Kidney epithelial cell (primary cell): ENCODE results near the gene PCDHGA11. TPM values are rescaled to one million over a fixed set of nuclear protein-coding genes. Genes with fewer than 3 reads are reported as not detected.

ENCODE experiments used
- DNase-seq: peaks from one replicate; pipeline ENCODE4 v3.0.0-alpha.2; 2010; ENCODE audit warnings: low read depth
- H3K27me3 ChIP-seq: 2 replicates; pipeline ENCODE4 v1.6.0; 2011; ENCODE audit warnings: low read length; ENCODE audit not compliant: control insufficient read depth, insufficient read depth
- H3K36me3 ChIP-seq: 2 replicates; pipeline ENCODE4 v1.5.1; 2011; ENCODE audit warnings: low read length; ENCODE audit not compliant: control insufficient read depth, insufficient read depth
- H3K4me3 ChIP-seq: 2 replicates; pipeline ENCODE4 v1.5.1; 2011; ENCODE audit warnings: low read depth, mild to moderate bottlenecking, control low read depth, low read length
- CTCF ChIP-seq: IDR thresholded peaks from 2 replicates; pipeline ENCODE4 v1.5.1; 2011; ENCODE audit warnings: mild to moderate bottlenecking, moderate library complexity, low read length, control low read depth, inconsistent platforms; ENCODE audit not compliant: insufficient read depth, poor library complexity, severe bottlenecking
- total RNA-seq: library from RNA; depleted of rRNA; stranded (reverse); fragments of >200 nt; gene quantifications from 2 replicates; pipeline ENCODE4 v1.2.3, GENCODE V29; 2015

PCDHGA11 gene
- total RNA-seq, 1 donor from 2014 or later: 7.4 TPM

- DNase-seq: no peak
- Histone ChIP-seq H3K36me3 (no peaks in the 10 kb centered on the region), H3K4me3 (no peak overlapping the region), H3K27me3 (no peaks in the 10 kb centered on the region)
- TF ChIP-seq CTCF: no peak
Observed at GRCh38 chr5:141439411-141440141, 18.7 kb downstream of the PCDHGA11 start.

GRCh38 chr5:141440341-141440740 is 19.5 kb downstream of the PCDHGA11 start:
- no peak for DNase-seq
- H3K27me3 ChIP-seq: no peaks in the 10 kb centered on the region
- no peak for TF ChIP-seq CTCF
- H3K4me3 ChIP-seq: no peak overlapping the region
- H3K36me3 ChIP-seq: no peaks in the 10 kb centered on the region

GRCh38 chr5:141441571-141442170 is 20.8 kb downstream of the PCDHGA11 start:
- no peak for DNase-seq
- H3K4me3 ChIP-seq: no peak overlapping the region
- TF ChIP-seq CTCF: no peak
- H3K27me3 ChIP-seq: no peaks in the 10 kb centered on the region
- H3K36me3 ChIP-seq: no peaks in the 10 kb centered on the region

- no peaks in the 10 kb centered on the region for H3K36me3 ChIP-seq
- TF ChIP-seq CTCF: no peak
- no peak overlapping the region for H3K4me3 ChIP-seq
- H3K27me3 ChIP-seq: no peaks in the 10 kb centered on the region
- DNase-seq: no peak
Observed at GRCh38 chr5:141465351-141465750, 44.5 kb downstream of the PCDHGA11 start.

Other genes starting within 250 kb of the PCDHGA11 start
- 0.96 and 1.5 TPM in 2 replicates for gene PCDHB7, start 248.4 kb upstream of the PCDHGA11 start, total RNA-seq
- gene PCDHB8, start 243.3 kb upstream of the PCDHGA11 start, total RNA-seq: 0.34 and 0.84 TPM in 2 replicates
- gene PCDHB16, start 238.7 kb upstream of the PCDHGA11 start, total RNA-seq: 0.92 and 1.4 TPM in 2 replicates
- 0.71 and 0.82 TPM in 2 replicates for gene PCDHB9, start 233.9 kb upstream of the PCDHGA11 start, total RNA-seq
- gene PCDHB10, start 228.7 kb upstream of the PCDHGA11 start, total RNA-seq: 1.6 and 3.4 TPM in 2 replicates
- gene PCDHB11, start 221.4 kb upstream of the PCDHGA11 start, total RNA-seq: 1.8 and 3.1 TPM in 2 replicates
- gene PCDHB12, start 212.3 kb upstream of the PCDHGA11 start, total RNA-seq: 1.2 and 1.6 TPM in 2 replicates
- 1.9 and 3.1 TPM in 2 replicates for gene PCDHB13, start 207.1 kb upstream of the PCDHGA11 start, total RNA-seq
- 1.5 and 2.9 TPM in 2 replicates for gene PCDHB14, start 197.7 kb upstream of the PCDHGA11 start, total RNA-seq
- 2.3 and 3.0 TPM in 2 replicates for gene PCDHB15, start 175.7 kb upstream of the PCDHGA11 start, total RNA-seq
- not detected in 2 replicates for gene SLC25A2, start 117.0 kb upstream of the PCDHGA11 start, total RNA-seq
- gene TAF7, start 100.3 kb upstream of the PCDHGA11 start, total RNA-seq: 72.6 and 78.0 TPM in 2 replicates
- 0.67 and 0.68 TPM in 2 replicates for gene PCDHGA1, start 90.5 kb upstream of the PCDHGA11 start, total RNA-seq
- 2.8 and 2.9 TPM in 2 replicates for gene PCDHGA2, start 82.3 kb upstream of the PCDHGA11 start, total RNA-seq
- 2.4 and 2.6 TPM in 2 replicates for gene PCDHGA3, start 77.2 kb upstream of the PCDHGA11 start, total RNA-seq
- 1.6 and 1.7 TPM in 2 replicates for gene PCDHGB1, start 71.0 kb upstream of the PCDHGA11 start, total RNA-seq
- 3.5 and 3.6 TPM in 2 replicates for gene PCDHGA4, start 66.0 kb upstream of the PCDHGA11 start, total RNA-seq
- gene PCDHGB2, start 61.1 kb upstream of the PCDHGA11 start, total RNA-seq: 1.2 and 1.9 TPM in 2 replicates
- gene PCDHGA5, start 56.9 kb upstream of the PCDHGA11 start, total RNA-seq: 0.58 and 1.5 TPM in 2 replicates
- gene PCDHGB3, start 50.8 kb upstream of the PCDHGA11 start, total RNA-seq: 1.3 and 3.6 TPM in 2 replicates
- 1.7 and 3.1 TPM in 2 replicates for gene PCDHGA6, start 47.2 kb upstream of the PCDHGA11 start, total RNA-seq
- gene PCDHGA7, start 38.3 kb upstream of the PCDHGA11 start, total RNA-seq: 2.2 and 3.1 TPM in 2 replicates
- 6.4 and 9.2 TPM in 2 replicates for gene PCDHGB4, start 33.4 kb upstream of the PCDHGA11 start, total RNA-seq
- gene PCDHGA8, start 28.4 kb upstream of the PCDHGA11 start, total RNA-seq: 0.96 and 1.0 TPM in 2 replicates
- 18.6 and 19.3 TPM in 2 replicates for gene PCDHGB5, start 23.1 kb upstream of the PCDHGA11 start, total RNA-seq
- 3.6 and 5.2 TPM in 2 replicates for gene PCDHGA9, start 18.3 kb upstream of the PCDHGA11 start, total RNA-seq
- 3.4 and 3.6 TPM in 2 replicates for gene PCDHGB6, start 13.0 kb upstream of the PCDHGA11 start, total RNA-seq
- 5.5 and 6.0 TPM in 2 replicates for gene PCDHGA10, start 8.1 kb upstream of the PCDHGA11 start, total RNA-seq
- gene PCDHGB7, start 3.4 kb upstream of the PCDHGA11 start, total RNA-seq: 14.0 and 14.1 TPM in 2 replicates
- 2.1 and 3.6 TPM in 2 replicates for gene PCDHGA12, start 9.5 kb downstream of the PCDHGA11 start, total RNA-seq
- 41.9 and 47.3 TPM in 2 replicates for gene PCDHGC3, start 54.9 kb downstream of the PCDHGA11 start, total RNA-seq
- 0.62 and 1.1 TPM in 2 replicates for gene PCDHGC4, start 64.0 kb downstream of the PCDHGA11 start, total RNA-seq
- gene PCDHGC5, start 68.0 kb downstream of the PCDHGA11 start, total RNA-seq: 0.54 and 0.89 TPM in 2 replicates
- gene DIAPH1, start 197.9 kb downstream of the PCDHGA11 start, total RNA-seq: 99.7 and 103 TPM in 2 replicates
- gene HDAC3, start 215.8 kb downstream of the PCDHGA11 start, total RNA-seq: 39.7 and 54.2 TPM in 2 replicates
- gene RELL2, start 215.9 kb downstream of the PCDHGA11 start, total RNA-seq: 7.8 and 12.6 TPM in 2 replicates
- 18.1 and 38.5 TPM in 2 replicates for gene FCHSD1, start 230.4 kb downstream of the PCDHGA11 start, total RNA-seq